Nucleus accumbens (tissue), 56 donors: ENCODE results near the gene COG1.

ENCODE experiments used
- DNase-seq, 56 donors: peaks; one replicate each; lab custom pipeline; 2025; lab: John Stamatoyannopoulos, UW

COG1 gene

DNA sequence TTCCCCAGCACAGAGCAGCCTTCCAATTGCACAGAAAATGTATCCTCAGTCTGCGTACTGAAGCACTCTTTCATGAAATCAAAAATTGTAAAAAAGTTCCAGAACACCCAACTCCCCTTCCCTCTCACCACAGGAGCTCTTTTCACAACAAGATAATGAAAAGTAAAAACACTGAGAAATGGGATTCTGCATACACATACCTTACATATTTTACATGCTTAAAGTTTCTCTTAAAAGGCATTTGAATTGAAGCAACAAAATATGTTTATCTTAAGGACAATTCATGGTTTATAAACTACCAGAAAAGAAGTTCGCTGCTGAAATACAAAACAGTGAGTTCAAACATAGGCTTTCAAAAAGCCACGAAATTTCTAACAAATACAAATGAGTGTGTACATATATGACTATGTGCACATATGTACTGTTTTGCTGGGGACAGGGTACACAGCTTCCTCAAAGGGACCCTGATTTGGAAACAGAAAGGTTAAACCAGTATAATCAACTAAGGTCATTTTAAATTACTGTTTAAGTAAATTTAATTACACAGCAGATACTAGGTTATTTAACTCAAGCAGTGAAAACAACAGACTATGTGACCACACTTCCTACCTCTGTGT is 33.8 kb downstream of the COG1 start:
- DNase-seq, result no peak

DNA sequence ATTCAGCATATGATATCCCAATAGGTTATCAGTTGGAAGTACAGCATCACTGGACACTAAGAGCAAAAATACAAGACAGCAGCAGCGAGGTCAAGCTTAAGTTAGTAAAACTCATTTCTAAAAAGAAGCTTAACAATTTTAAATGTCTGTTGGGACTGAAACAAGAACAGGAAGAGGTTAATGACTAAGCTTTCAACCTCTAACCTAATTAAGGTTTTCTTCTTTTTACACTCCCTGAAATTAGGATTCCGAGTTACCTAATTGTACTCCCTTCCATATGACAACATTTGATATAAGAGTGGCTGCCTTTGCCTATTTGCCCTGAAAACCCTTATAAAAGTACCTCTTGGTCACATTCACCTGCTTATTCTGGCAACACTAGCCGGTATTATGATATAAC is 34.5 kb downstream of the COG1 start:
- no peak for DNase-seq

DNA sequence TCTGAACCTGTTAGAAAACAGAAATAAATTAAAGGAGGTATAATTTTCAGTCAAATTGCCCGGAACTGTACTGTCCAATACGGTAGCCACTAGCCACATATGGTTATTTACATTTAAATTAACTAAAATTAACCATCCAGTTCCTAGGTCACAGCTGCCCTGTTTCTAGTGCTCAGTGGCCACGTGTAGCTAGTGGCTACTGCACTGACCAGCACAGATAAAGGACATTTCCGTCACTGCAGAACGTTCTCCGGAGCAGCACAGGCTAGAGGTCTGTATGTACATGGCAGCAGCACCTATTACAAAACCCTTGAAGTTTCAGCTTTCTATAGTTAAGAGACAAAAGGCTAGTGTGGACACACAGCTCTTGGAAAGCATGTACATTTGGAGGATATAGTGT is 35.1 kb downstream of the COG1 start:
- no peak for DNase-seq

DNA sequence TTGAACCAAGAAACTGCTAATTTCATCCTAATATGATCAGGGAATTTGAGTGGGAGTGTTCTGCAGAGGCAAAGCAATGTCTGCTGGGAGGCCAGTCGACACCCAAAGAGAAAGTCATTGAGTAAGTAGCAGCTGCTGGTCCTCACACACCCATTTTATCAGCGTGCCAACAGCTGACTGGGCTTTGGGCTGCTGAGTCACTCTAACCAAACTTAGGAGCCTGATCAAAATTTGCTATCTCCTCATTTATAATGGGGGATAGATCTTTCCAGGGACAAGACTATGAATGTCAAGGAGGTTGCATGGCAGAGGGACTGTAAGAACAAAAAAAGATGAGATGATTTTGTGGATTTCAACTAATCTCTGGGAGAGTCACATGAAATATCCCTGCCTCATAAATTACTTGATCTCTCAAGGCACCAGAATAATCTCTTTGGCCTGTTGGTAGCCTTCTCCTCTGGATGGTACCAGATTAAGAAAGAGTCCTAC is 35.9 kb downstream of the COG1 start:
- DNase-seq, result peak in 21 of 56 donors; percentile 3 to 57 (median 17)

DNA sequence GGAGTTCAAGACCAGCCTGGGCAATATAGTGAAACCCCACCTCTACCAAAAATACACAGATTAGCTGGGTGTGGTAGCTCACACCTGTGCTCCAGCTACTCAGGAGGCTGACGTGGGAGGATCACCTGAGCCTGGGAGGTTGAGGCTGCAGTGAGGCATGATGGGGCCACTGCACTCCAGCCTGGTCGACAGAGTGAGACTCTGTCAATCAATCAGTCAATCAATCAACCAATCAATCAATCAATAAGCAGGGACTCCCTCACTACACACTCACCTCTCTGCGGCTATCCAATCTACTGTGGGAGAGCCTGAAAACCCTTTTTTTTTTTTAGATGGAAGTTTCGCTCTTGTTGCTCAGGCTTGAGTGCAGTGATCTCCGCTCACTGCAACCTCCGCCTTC is 37.2 kb downstream of the COG1 start:
- DNase-seq, result no peak

DNA sequence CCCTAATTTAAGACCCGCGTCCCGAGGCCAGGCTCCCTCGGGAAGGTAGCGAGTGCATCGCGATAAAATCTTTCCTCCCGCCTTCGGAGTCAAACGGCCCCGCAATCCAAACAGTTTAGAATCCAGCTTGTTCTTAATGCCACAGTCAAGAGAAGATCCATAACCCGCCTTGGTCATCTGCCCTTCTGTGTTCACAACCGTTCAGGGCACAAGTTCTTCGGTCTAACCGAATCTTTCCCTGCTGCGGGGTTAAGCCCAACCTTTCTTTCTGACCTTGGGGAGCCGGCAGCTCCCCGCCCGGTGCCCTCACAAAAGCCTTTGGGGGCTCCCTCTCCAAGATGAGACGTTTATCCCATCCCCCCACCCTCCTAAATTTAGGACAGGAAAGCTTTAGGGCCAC is 38.5 kb downstream of the COG1 start:
- DNase-seq, result peak in 9 of 56 donors; percentile 37 to 60 (median 41)

DNA sequence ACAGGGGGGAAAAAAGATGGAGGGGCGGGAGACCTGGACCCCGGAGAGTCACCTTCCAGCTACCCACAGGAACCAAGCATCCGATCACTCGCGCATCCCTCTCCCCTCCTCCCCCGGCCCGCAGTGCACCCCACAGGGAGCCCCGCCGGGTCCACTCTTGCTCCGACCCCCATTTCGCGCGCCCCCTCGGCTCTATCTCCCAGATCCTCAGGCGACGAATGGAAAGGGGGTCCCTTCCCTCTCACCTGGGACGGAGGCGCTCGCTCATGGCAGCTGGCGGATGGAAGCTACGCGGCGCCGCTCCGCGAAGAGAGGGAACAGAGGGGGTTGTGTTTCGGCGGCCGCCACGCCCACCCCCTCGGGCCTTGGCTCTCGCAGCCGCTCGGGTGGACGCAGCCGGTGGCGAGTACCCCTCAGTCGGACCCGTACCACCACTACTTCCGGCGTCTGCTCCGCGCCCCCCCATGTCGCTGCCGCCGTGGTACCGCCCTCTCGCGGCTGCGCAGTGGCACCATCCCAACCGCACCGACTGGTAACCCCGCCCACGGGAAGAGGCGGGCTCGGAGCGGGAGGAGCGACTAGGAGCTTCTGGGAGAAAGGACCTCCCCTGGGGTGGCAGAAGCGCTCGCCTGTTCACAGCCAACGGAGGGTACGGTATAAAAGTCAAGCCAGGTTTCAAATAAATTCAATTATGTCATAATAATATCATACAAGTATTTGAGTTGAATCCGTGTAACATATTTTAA is 39.2 kb downstream of the COG1 start:
- peak; percentile 66 to 99 (median 94) for DNase-seq

DNA sequence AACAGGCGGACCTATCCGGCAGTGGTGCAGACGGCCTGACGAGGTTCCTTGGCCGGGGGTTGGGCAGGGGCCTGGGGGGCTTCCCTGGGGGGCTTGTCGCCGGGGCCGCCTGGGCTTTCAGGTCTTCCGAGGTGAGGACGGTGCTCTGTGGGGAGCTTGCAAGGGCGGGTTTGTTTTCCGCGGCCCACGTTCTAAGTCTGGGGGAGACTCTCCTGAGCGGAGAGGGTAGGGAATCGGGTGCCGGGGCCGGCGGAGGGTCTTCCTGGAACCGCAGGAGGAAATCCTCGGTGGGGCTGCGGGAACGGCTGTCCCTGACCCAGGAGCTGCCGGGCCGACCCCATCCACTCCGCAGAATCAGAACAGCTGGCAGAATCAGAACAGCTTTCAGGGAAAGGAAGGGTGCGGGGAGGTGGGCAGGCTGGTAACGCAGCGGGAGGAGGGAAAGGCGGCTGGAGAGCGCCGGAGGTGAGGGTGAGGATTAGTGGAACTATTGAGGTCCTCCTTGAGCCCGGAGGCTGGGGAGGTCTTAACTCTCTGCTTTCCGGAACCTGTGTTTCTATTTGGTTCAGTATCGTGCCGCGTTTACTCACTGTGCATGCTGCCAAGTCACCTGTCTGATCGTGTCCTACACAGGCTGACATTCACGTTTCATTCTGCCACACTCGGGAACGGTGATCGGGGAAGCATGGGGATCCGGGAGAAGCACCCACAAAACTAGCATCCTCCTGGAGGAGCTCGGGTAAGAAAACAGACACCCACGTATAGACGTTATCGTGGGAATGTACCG is 39.9 kb downstream of the COG1 start:
- peak in 28 of 56 donors; percentile 36 to 73 (median 53) for DNase-seq

DNA sequence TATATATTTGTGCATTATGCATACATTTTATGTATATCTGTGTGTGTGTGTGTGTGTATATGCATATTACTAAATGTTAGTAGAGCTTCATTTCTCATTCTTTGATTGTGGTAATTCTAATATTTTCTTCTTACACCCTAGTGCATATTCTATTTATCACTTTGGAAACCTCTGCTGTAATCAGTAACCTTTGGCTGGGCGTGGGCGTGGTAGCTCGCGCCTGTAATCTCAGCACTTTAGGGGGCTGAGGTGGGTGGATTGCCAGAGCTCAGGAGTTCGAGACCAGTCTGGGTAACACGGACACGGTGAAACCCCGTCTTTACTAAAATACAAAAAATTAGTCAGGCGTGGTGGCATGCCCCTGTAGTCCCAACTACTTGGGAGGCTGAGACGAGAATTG is 41.9 kb downstream of the COG1 start:
- no peak for DNase-seq

DNA sequence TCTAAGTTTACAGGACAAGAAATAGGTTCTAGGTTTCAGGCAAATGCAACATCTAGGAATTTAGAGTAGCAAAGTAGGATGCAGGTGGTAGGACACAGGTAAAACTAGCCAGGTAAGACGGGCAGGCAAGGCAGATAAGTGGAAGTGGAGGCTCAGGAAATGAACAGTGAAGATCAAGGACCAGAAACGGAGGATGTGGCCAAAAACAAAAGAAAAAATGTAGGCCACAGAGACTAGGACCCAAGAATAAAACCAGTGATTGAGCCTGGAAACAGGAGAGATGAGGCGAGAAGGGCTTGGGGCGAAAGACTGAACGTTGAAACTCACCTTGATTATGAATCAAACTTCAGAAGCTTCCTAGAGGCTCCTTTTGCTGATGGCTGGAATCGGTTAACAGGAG is 44.9 kb downstream of the COG1 start:
- no peak for DNase-seq

DNA sequence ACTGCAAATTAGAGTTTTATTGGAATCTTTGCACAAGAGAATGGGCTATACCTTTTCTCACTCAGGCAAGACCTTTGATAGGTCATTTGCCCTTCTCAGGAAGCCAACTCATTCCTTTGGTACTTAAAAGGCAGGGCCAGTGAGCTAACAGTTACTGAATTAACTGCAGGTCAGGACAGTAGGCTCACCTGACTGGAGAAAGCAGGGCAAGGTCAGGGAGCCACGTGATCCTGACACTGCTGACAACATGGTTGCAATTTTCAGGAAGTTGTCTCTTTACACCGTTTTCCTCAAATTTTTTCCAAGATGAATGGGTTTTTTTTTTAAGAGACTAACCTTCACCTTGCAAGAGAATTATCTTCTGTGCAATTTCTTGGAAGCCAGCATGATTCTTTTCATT is 47.7 kb downstream of the COG1 start:
- DNase-seq, result no peak

DNA sequence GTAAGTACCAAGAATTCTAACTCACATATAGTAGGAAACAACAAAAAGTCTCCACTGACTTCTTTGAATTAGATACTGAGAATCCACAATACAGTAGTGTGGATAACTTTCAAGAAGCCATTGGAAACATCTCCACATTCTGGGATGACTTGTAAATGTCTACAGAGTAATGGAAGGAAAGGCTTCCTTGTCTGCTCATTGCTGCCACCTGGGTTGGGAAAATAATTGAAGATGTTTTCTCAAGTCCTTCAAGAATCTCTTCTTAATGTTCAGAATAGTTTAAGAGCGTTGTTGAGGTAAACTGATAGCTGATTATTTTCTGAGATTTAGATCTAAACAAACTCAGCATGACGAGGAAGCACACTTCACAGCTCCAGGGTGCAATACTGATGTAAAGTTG is 54.9 kb downstream of the COG1 start:
- no peak for DNase-seq

DNA sequence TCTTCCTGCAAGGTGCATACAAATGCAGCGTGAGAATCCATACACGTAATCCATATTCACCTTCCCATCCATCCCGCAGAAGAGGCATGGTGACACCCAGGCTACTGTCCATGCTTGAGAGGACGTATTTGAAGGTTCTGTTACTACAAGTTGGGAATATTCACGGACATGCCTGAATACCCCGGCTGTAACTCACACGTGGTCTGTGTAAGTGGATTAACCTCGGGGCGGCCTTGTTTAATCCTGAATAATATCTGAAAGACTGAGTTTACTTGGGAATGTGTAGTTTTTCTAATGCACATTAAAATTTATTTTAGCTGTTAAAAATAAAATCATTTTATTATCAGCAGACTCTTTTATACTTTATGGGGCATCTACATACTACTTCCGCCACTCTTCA is 55.7 kb downstream of the COG1 start:
- DNase-seq, result no peak

DNA sequence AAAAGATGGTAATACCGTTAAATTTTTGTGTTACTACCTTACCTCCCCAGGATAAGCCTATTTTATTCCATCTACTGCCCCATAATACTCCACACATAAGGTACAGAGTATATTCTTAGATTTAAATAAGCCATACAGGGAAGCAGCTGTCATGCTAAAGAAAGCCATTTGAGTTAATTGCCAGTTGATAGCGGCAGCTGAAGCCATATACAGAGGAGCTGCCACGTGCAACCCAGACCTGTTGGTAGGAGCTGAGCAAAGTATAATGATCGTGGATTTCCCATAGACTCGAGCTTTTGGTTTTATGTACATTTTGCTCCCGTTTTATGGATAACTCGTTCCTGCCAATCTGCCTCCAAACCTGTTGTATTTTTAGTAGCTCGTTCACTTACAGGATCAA is 56.8 kb downstream of the COG1 start:
- no peak for DNase-seq

DNA sequence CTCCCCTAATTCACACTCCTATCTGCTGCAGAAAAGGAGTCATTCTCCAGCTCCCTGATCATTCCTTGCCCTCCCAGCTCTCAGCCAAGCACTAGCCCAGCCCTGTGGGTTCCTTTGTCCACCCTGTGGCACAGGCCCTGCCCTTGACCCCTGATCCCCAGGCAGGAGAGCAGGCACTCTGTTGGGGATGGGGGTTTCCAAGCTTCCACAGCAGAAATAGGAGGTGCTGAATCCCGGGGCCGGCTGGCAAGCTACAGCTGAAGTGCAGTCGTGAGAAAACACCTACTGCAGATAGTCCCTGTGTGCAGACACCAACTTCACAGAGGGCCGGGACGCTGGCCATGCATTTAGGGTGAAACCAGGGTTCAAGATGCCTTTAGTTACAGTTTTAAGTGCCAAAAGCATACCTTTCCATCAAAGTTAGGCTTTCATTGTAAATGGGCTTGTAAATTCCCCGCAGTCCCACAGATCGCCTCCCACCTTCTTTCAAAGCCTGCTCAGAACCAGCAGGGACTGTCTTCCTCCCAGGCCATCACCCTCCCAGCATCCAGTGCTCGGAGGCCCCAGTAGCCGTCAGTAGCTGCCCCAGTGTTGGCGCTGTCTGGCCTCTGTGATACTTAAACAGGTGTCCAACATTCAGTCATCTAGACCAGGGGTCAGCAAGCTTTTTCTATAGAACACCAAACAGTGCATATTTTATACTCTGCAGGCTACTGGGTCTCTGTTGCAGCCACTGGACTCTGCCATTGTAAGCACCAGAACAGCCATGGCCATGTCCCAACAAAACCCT is 58.2 kb downstream of the COG1 start:
- DNase-seq, result no peak

DNA sequence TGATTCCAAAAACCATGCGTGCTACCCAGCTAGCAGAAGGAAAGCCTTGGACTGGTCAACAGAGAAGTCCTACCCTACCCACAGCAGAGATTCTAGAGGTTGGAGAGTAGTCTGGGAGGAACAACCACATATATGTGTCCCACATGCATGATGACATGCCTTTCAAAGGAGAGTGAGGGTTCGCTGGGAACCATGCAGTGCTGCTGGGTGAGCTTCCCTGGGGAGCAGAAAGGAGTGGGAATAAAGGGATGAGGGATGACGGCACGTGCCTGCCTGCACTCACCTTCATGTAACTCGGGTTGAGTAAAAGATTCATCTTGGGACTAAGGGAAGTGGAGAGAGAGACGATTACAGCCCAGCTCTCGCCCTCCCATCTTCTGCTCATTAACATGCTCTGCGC is 59.0 kb downstream of the COG1 start:
- no peak for DNase-seq

DNA sequence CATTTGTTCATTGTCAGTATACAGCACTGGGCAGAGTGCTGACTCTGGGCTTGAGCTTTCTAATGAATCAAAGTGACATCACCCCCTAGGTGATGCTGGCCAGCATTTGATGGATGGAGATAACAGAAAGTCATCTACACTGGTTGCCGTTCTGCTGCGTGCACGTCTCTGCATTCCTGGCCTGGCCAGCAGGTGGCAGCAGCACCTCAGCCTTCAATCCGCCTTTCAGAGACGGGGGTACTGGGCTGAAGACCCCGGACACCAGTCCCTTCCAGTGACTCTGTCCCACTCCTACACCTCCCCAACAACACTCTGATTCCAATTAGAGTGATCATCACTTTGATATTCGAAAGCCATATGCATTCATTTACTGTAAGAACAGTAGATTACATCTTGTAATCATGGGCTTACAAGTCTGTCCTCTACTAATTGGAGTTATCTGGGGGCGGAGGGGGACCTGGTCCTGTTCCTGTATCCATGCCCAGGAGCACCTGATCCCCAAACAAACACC is 62.9 kb downstream of the COG1 start:
- DNase-seq, result peak in 41 of 56 donors; percentile 9 to 75 (median 40)

DNA sequence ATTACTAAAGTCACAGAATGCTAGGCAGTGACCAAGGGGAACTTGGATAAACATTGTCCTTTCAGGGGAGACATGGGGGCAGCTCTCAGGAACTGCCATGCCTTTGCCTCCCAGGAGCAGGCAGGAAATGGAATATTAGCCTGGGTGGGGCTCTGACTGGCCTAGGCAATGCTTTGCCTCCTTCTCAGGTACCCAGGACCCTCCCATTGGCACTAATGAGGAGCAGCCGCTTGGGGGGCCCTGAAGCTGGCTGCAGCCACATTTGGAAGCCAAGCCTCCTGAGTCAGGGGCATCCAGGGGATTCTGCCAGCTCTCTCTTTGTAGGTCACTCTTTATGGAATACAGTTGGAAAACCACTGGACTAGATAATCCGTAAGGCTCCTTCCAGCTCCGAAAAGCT is 63.4 kb downstream of the COG1 start:
- DNase-seq, result no peak

DNA sequence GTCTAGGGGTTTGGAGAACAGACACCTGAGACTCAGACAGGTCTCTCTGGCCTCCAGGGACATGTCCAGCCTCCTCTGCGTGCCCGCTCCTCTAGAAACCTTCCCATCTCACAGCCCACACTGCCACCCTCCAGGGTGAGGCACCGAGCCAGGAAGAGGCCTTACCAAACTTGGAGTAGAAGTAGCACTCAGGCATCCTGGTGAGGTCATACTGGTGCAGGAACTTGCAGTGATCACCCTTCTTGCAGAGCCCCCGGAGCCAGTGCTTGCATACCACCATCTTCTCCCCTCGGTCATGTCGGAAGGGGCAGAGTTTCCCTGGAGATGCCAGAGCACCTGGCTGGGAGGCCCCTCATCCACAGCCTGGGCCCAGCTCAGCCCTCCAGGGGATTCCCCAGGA is 64.7 kb downstream of the COG1 start:
- no peak for DNase-seq
